ENCODE data around the gene CCDC167.
A peak's percentile ranks its signal among the peaks of the same experiment; 100 is the strongest.

CCDC167 gene

GRCh38 chr6:37499433-37500293 lies at the start of gene CCDC167:
Gene CCDC167 (minus strand): TSS chr6:37499893. CDS start chr6:37499863, 30 bp downstream.
- peak; percentile 76 to 95 (median 90) for DNase-seq

- DNase-seq: no peak
These were observed 49.5 kb upstream of the CCDC167 start for GRCh38 chr6:37549154-37549553.

GRCh38 chr6:37548067-37548674 lies 48.5 kb upstream of the CCDC167 start:
- DNase-seq: no peak

GRCh38 chr6:37547564-37548061 lies 47.9 kb upstream of the CCDC167 start:
- peak in 3 of 14 donors; percentile 9 to 19 (median 18) for DNase-seq

- DNase-seq: no peak
These were observed 46.6 kb upstream of the CCDC167 start for GRCh38 chr6:37546141-37546871.

GRCh38 chr6:37544530-37544929 lies 44.8 kb upstream of the CCDC167 start:
- no peak for DNase-seq

GRCh38 chr6:37543361-37543760 lies 43.7 kb upstream of the CCDC167 start:
- no peak for DNase-seq

- no peak for DNase-seq
These were observed 41.7 kb upstream of the CCDC167 start for GRCh38 chr6:37541346-37541745.

GRCh38 chr6:37540390-37540789 lies 40.7 kb upstream of the CCDC167 start:
- DNase-seq: no peak

- DNase-seq: no peak
These were observed 40.3 kb upstream of the CCDC167 start for GRCh38 chr6:37540029-37540352.

GRCh38 chr6:37539171-37540028 lies 39.7 kb upstream of the CCDC167 start:
- no peak for DNase-seq

GRCh38 chr6:37538107-37538506 lies 38.4 kb upstream of the CCDC167 start:
- DNase-seq: no peak

- peak in 1 of 14 donors; percentile 23 for DNase-seq
These were observed 37.9 kb upstream of the CCDC167 start for GRCh38 chr6:37537548-37537947.

GRCh38 chr6:37536491-37537190 lies 36.9 kb upstream of the CCDC167 start:
- peak in 1 of 14 donors; percentile 45 for DNase-seq

- peak in 1 of 14 donors; percentile 67 for DNase-seq
These were observed 36.2 kb upstream of the CCDC167 start for GRCh38 chr6:37535759-37536490.

GRCh38 chr6:37535428-37535758 lies 35.7 kb upstream of the CCDC167 start:
- DNase-seq: no peak

GRCh38 chr6:37534893-37535292 lies 35.2 kb upstream of the CCDC167 start:
- DNase-seq: no peak

GRCh38 chr6:37532122-37532521 lies 32.4 kb upstream of the CCDC167 start:
- DNase-seq: no peak

GRCh38 chr6:37531437-37532036 lies 31.8 kb upstream of the CCDC167 start:
- no peak for DNase-seq

GRCh38 chr6:37531026-37531425 lies 31.3 kb upstream of the CCDC167 start:
- DNase-seq: no peak

All from C1 segment of cervical spinal cord (tissue), 14 donors.